Embryonic facial prominence (tissue), 1 donor: ENCODE results near the gene DEPDC4.
"Not testable (repeated sequence)": the region's sequence is repeated elsewhere in the genome, so short reads cannot be mapped to it uniquely, and the experiment has no call there.

Experiments used
- DNase-seq: peaks from one replicate; pipeline ENCODE4 v3.0.0-alpha.2; 2016; ENCODE audit errors: extremely low spot score

DEPDC4 gene

DNA sequence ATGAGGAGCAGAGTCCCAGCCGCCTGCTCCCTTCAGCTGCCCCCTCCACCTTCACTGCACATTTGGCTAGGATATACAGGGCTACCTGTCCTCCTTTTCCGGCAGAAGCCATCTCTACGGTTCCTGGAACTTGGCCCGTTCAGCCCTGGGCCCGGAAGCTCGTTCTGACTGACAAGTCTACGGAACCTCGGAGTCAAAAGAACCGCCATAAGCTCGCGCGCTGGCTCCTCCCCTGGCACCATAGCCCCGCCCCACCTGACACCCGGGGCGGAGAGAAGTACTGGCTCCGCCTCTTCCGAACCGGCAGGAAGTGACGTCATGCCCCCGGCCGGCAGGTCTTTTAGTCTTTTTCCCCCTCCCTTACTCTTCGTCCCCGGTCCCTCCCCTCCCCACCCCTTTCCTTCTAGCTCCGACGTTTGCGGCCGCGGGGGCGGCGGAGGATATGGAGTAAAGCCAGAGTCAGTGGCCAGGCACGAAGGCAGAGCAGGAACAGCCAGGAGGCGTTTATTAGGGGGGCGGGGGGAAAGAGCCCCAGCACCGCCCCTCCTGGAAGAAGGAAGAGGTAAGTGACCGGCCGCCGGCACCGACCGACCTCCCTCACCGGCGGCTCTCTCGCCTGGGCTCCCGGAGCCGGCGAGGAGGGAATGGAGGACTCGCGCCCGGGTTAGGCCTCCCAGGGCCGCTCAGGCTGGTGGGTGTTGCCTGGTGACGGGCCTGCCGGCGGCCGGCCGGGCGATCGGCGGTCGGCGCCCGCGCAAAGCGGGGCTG, at the start of gene DEPDC4, which contains the start of gene SCYL2:
DEPDC4 (minus strand) TSS at position 245 of the 768 bp plus-strand sequence; CDS start at position 242, 3 bp downstream.
SCYL2 (plus strand) TSS at position 343 of the 768 bp plus-strand sequence. CDS start 15,794 bp downstream, outside the sequence.
- peak; percentile 98 for DNase-seq

DNA sequence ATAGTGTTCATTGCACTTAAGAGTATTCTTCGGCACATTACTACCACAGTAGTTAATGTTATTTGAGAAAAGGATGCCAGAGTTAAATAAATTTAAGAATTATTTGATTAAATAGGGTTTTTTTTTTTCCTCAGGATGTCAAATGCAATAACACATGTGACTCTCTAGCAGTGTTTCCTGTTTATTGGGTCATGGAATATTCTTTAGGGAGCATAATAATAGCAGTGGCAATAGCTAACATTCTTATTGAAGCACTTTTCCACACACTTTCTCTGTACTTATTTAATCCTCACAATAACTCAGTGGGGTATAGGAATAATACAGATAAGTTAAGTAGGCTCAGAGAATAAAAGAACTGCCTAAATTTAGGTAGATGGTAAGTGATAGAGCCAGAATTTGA, 44.4 kb upstream of the DEPDC4 start:
- DNase-seq: no peak

DNA sequence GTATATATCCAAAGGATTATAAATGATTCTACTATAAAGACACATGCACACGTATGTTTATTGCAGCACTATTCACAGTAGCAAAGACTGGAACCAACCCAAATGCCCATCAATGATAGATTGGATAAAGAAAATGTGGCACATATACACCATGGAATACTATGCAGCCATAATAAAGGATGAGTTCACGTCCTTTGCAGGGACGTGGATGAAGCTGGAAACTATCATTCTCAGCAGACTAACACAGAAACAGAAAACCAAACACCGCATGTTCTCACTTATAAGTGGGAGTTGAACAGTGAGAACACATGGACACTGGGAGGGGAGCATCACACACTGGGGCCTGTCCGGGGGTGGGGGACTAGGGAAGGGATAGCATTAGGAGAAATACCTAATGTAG, 41.3 kb upstream of the DEPDC4 start:
- DNase-seq: not testable (repeated sequence)

DNA sequence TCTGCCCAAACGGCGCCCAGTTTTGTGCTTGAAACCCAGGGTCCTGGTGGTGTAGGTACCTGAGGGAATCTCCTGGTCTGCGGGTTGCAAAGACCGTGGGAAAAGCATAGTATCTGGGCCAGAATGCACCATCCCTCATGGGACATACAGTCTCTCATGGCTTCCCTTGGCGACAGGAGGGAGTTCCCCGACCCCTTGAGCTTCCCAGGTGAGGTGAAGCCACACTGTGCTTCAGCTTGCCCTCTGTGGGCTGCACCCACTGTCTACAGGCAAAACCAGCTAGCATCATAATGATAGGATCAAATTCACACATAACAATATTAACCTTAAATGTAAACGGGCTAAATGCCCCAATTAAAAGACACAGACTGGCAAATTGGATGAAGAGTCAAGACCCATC, 37.5 kb upstream of the DEPDC4 start:
- not testable (repeated sequence) for DNase-seq

DNA sequence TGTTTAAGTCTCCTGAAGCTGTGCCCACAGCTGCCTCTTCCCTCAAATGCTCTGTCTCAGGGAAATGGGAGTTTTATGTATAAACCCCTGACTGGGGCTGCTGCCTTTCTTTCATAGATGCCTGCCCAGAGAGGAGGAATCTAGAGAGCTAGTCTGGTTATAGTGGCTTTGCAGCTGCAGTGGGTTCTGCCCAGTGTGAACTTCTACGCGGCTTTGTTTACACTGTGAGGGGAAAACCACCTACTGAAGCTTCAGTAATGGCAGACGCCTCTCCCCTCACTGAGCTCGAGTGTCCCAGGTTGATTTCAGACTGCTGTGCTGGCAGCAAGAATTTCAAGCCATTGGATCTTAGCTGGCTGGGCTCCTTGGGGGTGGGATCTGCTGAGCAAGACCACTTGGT, 37.0 kb upstream of the DEPDC4 start:
- no peak for DNase-seq

DNA sequence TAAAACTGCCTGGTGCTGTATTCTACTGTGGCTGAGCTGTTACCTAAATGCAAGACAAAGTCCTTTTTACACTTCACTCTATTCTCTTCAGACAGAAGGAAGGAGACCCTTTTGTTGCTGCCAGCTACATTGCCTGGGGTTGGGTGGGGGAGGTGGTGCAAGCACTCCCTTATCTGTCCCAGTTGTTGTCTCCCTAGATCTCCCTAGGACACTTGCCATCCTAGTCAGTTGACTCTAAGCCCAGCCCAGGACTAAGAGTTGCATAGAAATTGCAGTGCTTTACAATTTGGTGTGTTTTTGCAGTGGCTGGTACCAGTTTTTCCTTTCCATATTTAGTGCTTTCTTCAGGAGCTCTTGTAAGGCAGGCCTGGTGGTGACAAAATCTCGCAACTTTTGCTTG, 35.2 kb upstream of the DEPDC4 start:
- no peak for DNase-seq

DNA sequence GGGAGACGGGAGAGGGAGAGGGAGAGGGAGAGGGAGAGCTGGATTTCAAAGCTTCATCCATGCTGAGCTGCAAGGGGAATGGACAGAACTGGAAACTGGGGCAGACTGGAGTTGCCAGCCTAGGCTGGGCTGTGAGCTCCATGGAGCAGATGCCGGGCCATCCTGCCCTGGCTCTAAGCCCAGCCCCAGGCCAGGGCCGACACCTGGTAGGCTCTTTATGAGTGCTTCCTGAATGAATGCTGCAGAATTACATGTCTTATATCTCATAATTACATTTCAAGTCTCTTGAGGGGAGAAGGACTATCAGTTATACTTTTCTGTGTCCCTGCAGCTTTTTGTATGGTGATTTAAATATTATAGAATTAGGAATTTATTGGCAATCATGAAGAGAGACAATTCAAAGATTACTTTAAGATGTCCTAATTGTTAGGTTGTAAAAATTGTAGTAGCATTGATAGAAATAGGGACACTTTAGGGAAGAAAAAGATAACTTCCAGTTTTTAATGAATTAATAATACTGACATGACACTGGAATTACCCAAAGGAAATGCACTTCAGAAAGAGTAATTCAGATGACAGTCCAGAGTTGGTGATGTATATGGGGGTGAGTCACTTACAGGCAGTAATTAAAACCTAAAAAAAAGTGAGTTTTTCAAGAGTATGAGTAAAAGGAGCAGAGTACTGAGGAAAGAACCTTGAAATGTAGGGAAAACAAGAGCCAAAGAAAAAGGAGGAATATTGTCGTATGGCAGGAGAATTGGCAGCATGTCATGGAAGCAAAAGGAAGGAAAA, 29.1 kb upstream of the DEPDC4 start:
- no peak for DNase-seq

DNA sequence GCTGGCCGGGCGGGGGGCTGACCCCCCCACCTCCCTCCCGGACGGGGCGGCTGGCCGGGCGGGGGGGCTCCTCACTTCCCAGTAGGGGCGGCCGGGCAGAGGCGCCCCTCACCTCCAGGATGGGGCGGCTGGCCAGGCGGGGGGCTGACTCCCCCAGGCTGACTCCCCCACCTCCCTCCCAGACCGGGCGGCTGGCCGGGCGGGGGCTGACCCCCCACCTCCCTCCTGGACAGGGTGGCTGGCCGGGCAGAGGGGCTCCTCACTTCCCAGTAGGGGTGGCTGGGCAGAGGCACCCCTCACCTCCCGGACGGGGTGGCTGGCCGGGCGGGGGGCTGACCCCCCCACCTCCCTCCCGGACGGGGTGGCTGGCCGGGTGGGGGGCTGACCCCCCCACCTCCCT, 27.5 kb upstream of the DEPDC4 start:
- not testable (repeated sequence) for DNase-seq

DNA sequence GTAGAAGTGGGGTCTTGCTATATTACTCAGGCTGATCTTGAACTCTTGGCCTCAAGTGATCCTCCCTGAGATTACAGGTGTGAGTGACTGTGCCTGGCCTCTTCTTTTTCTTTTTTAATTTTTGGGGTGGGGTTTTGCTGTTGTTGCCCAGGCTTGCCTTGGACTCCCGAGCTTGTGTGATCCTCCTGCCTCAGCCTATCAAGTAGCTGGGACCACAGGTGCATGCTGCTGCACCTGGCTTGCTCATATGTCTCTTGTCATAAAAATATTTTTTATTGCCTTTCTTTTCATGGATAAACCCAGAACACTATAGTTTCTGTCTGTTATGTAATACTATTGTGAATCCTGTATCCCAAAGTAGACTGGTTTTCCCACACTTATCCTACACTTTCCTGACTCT, 26.1 kb upstream of the DEPDC4 start:
- DNase-seq: no peak

DNA sequence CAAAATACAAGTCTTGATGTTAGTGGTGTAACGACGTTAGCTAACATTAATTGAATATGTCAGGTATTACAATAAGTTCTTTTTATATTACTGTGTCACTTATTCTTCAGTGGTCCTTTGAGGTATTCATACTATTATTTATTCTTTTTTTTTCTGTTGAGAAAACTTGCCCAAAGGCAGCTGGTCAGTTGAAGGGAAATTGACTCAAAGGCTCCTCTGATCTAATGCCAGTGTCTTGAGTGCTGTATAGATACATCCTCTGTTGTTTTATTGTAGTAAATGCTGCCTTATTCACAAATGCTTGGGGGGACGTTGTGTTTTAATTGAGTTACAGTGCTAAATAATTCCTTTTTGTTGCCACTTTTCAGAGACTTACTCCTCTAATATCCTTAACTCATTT, 23.1 kb upstream of the DEPDC4 start:
- no peak for DNase-seq

DNA sequence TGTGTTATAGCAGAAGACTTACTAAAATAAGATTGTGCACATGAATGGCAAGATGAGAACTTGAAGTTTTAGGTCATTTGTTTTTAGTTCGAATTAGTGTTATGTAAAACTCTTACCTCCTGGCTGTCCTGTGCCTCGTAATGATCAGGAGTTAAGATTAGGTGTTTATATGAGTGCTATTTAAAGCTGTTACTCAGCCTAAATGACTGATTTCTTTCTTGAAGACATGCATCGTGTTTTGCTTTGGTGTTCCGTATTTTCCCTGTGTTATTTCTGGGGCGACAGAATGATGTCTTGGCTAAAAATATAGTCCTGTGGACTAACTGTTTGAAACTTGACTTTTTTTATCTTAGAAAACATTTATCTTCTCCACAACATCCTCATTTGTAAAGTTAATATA, 22.2 kb upstream of the DEPDC4 start:
- DNase-seq: no peak

DNA sequence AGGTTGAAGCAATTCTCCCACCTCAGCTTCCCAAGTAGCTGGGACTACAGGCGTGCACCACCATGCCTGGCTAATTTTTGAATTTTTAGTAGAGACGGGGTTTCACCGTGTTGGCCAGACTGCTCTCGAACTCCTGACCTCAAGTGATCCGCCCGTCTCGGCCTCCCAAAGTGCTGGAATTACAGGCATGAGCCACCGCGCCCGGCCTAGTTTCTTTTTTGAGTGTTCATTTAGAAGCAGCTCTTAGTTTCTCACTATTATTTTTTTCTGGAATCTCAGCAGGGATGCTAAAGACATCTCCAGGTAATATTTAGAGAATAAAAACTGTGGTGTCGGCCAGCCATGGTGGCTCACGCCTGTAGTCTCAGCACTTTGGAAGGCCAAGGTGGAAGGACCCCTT, 17.7 kb upstream of the DEPDC4 start:
- DNase-seq: not testable (repeated sequence)

DNA sequence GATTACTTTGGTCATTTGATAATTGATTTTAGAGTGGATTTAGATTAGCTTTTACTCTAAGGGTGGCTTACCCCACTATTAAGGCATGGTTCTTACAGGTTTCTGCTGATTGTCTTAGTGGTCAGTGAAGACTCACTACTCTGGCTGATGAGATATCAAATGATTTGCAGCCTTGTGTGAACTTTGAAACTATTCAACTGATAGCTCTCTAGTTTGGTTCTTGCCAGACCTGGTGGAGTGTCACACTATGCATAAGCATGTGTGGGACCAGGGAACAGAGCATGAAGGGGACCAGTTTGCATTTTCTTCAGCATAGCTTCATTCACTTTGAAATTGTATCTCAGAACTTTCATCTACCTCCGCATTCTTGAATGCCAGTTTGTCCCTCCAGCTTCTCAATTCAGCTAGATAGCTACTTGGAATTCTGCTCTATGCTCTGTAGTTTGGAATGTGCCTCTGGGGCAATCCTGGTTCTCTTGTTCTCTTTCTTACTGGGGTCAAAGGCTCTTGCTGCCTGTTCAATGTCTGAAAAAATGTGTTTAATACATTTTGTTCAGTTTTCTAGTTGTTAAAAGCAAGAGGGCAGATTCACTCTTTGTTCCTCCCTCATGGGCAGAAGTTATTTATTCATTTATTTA, 12.8 kb upstream of the DEPDC4 start:
- DNase-seq: no peak

DNA sequence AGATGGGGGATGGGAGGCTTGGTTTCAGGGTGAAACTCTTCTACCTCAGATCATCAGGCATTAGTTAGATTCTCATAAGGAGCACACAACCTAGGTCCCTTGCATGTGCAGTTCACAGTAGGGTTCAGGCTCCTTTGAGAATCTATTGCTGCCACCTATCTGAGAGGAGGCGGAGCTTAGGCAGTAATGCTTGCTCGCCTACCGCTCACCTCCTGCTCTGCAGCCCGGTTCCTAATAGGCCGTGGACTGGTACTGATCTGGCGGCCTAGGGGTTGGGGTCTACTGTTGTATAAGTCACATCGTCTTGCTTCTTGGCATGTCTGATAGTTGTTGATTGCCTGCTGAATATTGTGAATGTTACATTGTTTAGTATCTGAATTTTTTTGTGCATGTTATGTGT, 12.3 kb upstream of the DEPDC4 start:
- no peak for DNase-seq

DNA sequence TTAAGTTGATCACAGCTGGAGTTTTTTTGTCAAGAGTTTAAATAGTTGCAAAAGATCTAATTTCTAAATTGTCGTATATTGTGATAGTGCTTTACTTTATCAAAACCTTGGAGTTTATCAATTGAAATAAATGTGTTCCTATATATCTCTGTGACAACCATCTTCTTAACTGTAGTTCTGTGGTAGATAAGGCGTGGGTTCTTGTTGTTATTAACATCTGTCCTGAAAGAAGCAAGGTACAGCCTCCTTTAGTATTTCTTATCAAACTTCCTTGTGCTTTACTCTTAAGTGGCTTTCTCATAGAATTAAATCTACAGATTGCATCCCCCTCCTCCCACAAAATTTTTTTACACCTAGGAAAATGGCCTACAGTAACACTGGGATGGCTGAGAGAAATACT, 7.4 kb upstream of the DEPDC4 start:
- DNase-seq: no peak

DNA sequence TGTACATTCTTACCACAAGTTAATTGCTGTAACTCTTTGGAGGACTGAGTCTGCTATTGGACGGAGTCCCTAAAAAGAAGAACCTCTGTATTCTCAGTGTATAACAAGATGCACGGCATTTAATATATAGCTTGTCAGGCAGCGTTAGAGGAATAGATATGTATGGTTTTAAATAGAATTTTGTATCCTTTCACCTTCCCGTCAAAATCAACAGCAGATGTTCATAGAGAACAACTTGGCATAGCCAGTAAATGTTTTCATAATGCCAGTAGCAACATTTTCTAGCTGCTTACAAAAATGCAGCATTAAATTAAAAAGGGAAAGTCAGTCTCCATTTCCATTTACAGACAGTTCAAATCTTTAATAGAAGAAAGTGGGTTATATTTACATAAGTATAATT, 6.9 kb upstream of the DEPDC4 start:
- no peak for DNase-seq

DNA sequence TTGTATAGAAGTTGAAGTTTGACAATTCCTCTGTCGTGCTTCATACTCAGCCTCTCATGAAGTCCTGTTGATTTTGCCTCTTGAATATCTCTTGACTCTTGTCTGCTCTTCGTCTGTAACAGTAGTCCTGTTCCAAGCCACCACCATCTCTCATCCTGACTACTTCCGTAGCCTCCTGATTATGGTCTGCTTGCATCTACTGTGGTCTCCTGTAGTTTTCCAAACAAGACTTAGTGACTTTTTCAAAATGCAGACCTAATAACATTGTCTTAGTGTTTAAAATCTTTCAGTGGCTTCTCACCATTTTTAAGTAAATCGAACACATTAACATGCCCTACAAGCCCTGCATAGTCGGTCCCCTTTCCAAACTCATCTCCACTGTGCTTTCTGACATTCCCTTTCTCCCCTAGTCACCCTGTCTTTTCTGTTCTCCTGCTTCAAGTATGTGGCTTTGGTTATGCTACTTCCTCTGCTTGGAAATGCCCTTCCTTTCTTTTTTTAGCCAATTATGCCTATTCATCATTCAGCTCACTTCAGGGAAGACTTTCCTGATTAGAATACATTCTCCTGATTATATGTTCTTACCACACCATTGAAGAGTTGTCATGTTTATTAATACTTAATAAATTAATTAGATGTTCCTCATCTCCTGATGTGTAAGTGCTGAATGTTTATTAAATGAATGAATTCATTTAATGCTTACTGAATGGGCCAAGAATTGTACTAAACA, 2.1 kb upstream of the DEPDC4 start:
- DNase-seq: no peak

DNA sequence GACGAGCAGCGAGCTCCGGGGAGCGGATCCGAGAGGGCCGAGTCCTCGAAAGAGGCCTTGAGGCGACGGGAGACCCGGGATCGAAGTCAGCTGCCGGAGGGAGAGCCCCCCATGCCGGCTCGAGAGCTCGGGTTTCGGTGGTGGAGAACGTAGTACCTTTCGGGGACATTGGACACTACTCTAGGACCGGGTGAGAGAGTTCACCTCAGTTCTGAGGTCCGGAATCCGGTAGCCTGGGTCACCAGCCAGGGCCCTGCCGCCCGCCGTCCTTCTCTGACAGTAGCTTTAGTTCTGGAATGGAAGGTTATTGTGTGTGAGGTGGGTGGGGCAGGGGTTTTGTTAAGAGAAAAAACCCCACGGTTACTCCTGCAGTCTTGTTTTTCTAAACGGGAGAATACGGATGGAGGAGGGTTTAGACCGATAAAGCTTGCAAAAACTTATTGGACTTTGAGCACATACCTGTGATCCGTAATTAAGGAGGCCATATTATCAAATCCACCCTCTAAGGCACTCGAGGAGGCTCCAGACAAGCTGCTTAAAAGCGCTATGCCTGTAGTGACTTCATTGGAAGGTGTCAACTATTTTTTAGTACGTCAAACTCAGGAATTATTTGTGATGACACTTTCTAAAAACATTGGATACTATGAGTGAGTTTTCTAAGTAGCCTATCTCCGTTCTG, 863 bp upstream of the DEPDC4 start:
- no peak for DNase-seq

DNA sequence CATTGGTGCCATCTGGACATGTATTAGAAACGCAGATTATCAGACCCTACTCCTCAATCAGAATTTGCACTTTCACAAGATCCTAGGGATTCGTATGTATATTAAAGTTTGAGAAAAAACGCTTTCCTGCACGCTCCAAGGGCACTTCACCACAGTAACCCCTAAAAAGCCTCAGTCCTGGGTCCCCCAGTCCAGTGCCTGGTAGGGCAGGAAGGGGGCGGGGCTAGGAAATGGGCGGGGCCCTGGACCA, 369 bp downstream of the DEPDC4 start:
- no peak for DNase-seq

DNA sequence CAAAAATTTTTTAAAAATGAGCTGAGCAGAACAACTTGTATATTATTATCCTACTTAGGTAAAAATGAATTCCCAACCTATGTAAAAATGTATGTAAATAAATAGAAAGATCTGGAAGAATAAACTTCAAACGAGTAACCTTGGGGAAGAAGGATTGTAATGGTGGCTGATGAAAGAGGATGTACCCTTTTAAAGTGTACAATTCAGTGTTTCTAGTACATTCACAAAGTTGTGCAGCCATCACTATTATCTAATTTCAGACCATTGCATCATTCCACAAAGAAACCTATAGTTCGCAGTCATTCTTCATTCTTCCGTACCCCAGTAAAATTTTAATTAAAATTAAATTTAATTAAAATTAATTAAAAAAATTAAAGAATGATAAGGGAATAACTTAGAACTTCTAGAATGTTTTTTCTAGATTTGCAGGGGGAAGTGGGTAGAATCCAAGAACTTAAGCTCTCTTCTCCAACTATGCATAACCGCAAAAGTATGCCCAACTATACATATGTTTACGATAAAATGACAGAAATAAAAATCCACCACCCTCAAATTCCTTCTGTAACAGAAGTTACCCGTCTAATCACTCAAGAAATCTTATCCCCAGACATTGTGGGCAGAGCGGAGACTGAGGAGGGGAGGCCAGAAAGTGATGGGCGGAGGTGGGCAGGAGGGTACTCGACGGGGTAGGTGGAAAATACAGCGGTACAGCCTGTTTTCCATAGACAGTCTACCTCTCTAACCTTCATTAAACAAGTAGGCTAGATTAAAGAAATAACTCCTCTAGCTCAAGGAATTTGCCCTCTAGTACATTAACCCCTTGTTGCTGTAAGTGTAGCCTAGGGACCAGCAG, 921 bp downstream of the DEPDC4 start:
- no peak for DNase-seq

DNA sequence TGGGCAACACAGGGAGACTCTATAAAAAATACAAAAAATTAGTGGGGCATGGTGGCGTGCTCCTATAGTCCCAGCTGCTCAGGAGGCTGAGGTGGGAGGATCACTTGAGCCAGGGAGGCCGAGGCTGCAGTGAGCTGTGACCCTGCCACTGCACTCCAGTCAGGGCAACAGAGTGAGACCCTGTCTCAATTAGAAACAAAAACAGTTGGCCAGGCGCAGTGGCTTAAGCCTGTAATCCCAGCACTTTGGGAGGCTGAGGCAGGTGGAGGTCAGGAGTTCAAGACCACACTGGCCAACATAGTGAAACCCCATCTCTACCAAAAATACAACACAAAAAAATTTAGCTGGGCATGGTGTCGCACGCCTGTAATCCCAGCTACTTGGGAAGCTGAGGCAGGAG, 1.8 kb downstream of the DEPDC4 start:
- DNase-seq: not testable (repeated sequence)
